H1 (cell line): Measurements from ENCODE around the gene FAM120C. TPM values are rescaled to one million over a fixed set of nuclear protein-coding genes. Genes with fewer than 3 reads are reported as not detected.

Source experiments
- CTCF ChIA-PET: fragments of 300-600 bp; sonication (Branson Sonifier 250); formaldehyde crosslinking; loops from one replicate; lab custom pipeline; 2021; ENCODE audit not compliant: partially characterized antibody; lab: Charles Lee
- POLR2A ChIA-PET: fragments of 300-600 bp; sonication (Branson Sonifier 250); formaldehyde crosslinking; loops from one replicate; lab custom pipeline; 2021; ENCODE audit warnings: inconsistent platforms; ENCODE audit not compliant: partially characterized antibody; lab: Charles Lee
- DNase-seq, 2 experiments: peaks; one replicate each; pipeline versions ENCODE4 v3.0.0 to v3.0.0-alpha.2; 2010 to 2022; ENCODE audit warnings: low spot score in 2 of 2, low read depth in 1 of 2, mixed read lengths in 1 of 2
- FAIRE-seq: peaks from 2 replicates; lab custom pipeline; 2011; peaks lifted over from hg19 to GRCh38; lab: Jason Lieb, UNC
- H2AFZ ChIP-seq: 2 replicates; pipeline ENCODE4 v1.8.1; 2012; ENCODE audit warnings: low read length, inconsistent platforms
- H2AK5ac ChIP-seq: 2 replicates; pipeline ENCODE4 v1.6.1; 2013; ENCODE audit warnings: low read depth, low read length
- H2BK120ac ChIP-seq: replicated peaks from 2 replicates; pipeline ENCODE3; 2013; ENCODE audit warnings: low read depth, low read length, inconsistent platforms
- H2BK12ac ChIP-seq: 2 replicates; pipeline ENCODE4 v1.6.1; 2013; ENCODE audit warnings: low read depth, low read length
- H2BK15ac ChIP-seq: 2 replicates; pipeline ENCODE4 v1.6.1; 2013; ENCODE audit warnings: low read length
- H2BK20ac ChIP-seq: 2 replicates; pipeline ENCODE4 v1.6.1; 2013; ENCODE audit warnings: low read length
- H2BK5ac ChIP-seq: 2 replicates; pipeline ENCODE4 v1.6.1; 2013; ENCODE audit warnings: low read depth, low read length
- H3K14ac ChIP-seq: 2 replicates; pipeline ENCODE4 v1.6.1; 2013; ENCODE audit warnings: inconsistent platforms; ENCODE audit not compliant: insufficient read length
- H3K18ac ChIP-seq: 2 replicates; pipeline ENCODE4 v1.6.1; 2013; ENCODE audit warnings: low read length; ENCODE audit errors: extremely low read depth
- H3K23ac ChIP-seq: 2 replicates; pipeline ENCODE4 v1.6.1; 2013; ENCODE audit warnings: inconsistent platforms; ENCODE audit not compliant: insufficient read length
- H3K23me2 ChIP-seq: 2 replicates; pipeline ENCODE4 v1.6.1; 2013; ENCODE audit warnings: low read depth, low read length
- H3K27ac ChIP-seq: 2 replicates; pipeline ENCODE4 v1.6.1; 2011; ENCODE audit warnings: low read depth, low read length, inconsistent platforms
- H3K27me3 ChIP-seq, 4 experiments: replicated peaks in 1 of 4; 1 replicate in 1 of 4; 2 replicates in 3 of 4; pipeline versions ENCODE4 v1.6.1 to v1.8.1; 2011 to 2013; ENCODE audit warnings: low read length in 3 of 4, mild to moderate bottlenecking in 3 of 4, inconsistent platforms in 2 of 4, mixed read lengths in 2 of 4, moderate library complexity in 1 of 4; ENCODE audit not compliant: control insufficient read depth in 3 of 4, insufficient read depth in 3 of 4; ENCODE audit errors: extremely low read depth in 1 of 4
- H3K36me3 ChIP-seq, 4 experiments: 2 replicates each; pipeline versions ENCODE4 v1.6.1 to v1.8.1; 2011 to 2013; ENCODE audit warnings: mild to moderate bottlenecking in 4 of 4, low read length in 3 of 4, moderate library complexity in 2 of 4, control low read depth in 1 of 4, inconsistent platforms in 1 of 4; ENCODE audit not compliant: insufficient read depth in 4 of 4, control insufficient read depth in 2 of 4
- H3K4ac ChIP-seq: replicated peaks from 2 replicates; pipeline ENCODE3; 2013; ENCODE audit warnings: low read length, low read depth, mixed read lengths, inconsistent platforms; ENCODE audit not compliant: insufficient read length
- H3K4me1 ChIP-seq, 4 experiments: replicated peaks in 1 of 4; 1 replicate in 1 of 4; 2 replicates in 3 of 4; pipeline versions ENCODE4 v1.6.1 to v1.8.1; 2011 to 2013; ENCODE audit warnings: low read length in 3 of 4, inconsistent platforms in 2 of 4, mixed read lengths in 1 of 4; ENCODE audit not compliant: insufficient read depth in 4 of 4, control insufficient read depth in 3 of 4
- H3K4me2 ChIP-seq, 2 experiments: 2 replicates each; pipeline versions ENCODE4 v1.6.1 to v1.8.1; 2011 to 2013; ENCODE audit warnings: low read depth in 2 of 2, low read length in 2 of 2, control low read depth in 1 of 2, inconsistent platforms in 1 of 2, mild to moderate bottlenecking in 1 of 2; ENCODE audit not compliant: insufficient read depth in 1 of 2
- H3K4me3 ChIP-seq, 4 experiments: fragments of 200-600, 300-600 bp in 1 of 4; sonication (generic), shearing (Covaris generic), sonication (Bioruptor Twin) in 1 of 4; 2 replicates each; pipeline versions ENCODE4 v1.5.1 to v1.8.1; 2011 to 2016; ENCODE audit warnings: low read length in 4 of 4, low read depth in 3 of 4, control low read depth in 2 of 4, inconsistent platforms in 2 of 4, mild to moderate bottlenecking in 2 of 4, mixed read lengths in 1 of 4, moderate library complexity in 1 of 4; ENCODE audit not compliant: insufficient read depth in 2 of 4; ENCODE audit errors: extremely low read depth in 1 of 4
- H3K56ac ChIP-seq: replicated peaks from 2 replicates; pipeline ENCODE3; 2013; ENCODE audit warnings: low read depth, mild to moderate bottlenecking, mixed read lengths, low read length, inconsistent platforms; ENCODE audit not compliant: insufficient read length
- H3K79me1 ChIP-seq: 2 replicates; pipeline ENCODE4 v1.6.1; 2013; ENCODE audit warnings: low read depth, low read length, control low read depth
- H3K79me2 ChIP-seq, 2 experiments: 2 replicates each; pipeline versions ENCODE4 v1.6.1 to v1.8.1; 2012 to 2013; ENCODE audit warnings: low read length in 2 of 2, mild to moderate bottlenecking in 2 of 2, inconsistent platforms in 1 of 2; ENCODE audit not compliant: insufficient read depth in 2 of 2, control insufficient read depth in 1 of 2
- H3K9ac ChIP-seq, 4 experiments: replicated peaks in 1 of 4; 1 replicate in 1 of 4; 2 replicates in 3 of 4; pipeline versions ENCODE4 v1.6.1 to v1.8.1; 2011 to 2013; ENCODE audit warnings: low read depth in 3 of 4, low read length in 3 of 4, control low read depth in 2 of 4, mild to moderate bottlenecking in 2 of 4, moderate library complexity in 2 of 4, inconsistent platforms in 1 of 4; ENCODE audit errors: extremely low read depth in 1 of 4
- H3K9me3 ChIP-seq, 2 experiments: 2 replicates each; pipeline versions ENCODE4 v1.6.1 to v1.8.1; 2012 to 2013; ENCODE audit warnings: mild to moderate bottlenecking in 2 of 2, moderate library complexity in 2 of 2, control low read depth in 1 of 2, inconsistent platforms in 1 of 2, low read depth in 1 of 2, low read length in 1 of 2, mixed read lengths in 1 of 2; ENCODE audit not compliant: insufficient read depth in 2 of 2
- H4K20me1 ChIP-seq, 2 experiments: replicated peaks in 1 of 2; 2 replicates each; pipeline versions ENCODE3 to v1.8.1; 2011 to 2013; ENCODE audit warnings: inconsistent platforms in 2 of 2, low read length in 2 of 2, mild to moderate bottlenecking in 1 of 2; ENCODE audit not compliant: insufficient read depth in 2 of 2, control insufficient read depth in 1 of 2
- H4K5ac ChIP-seq: 2 replicates; pipeline ENCODE4 v1.6.1; 2013; ENCODE audit warnings: low read length, low read depth, mixed read lengths, inconsistent platforms; ENCODE audit not compliant: insufficient read length
- H4K8ac ChIP-seq: 2 replicates; pipeline ENCODE4 v1.8.0; 2013; ENCODE audit warnings: mild to moderate bottlenecking, moderate library complexity, low read length, inconsistent platforms; ENCODE audit not compliant: insufficient read depth; ENCODE audit errors: extremely low read depth
- H4K91ac ChIP-seq: replicated peaks from 2 replicates; pipeline ENCODE3; 2013; ENCODE audit warnings: low read length, mixed read lengths, inconsistent platforms; ENCODE audit not compliant: insufficient read length
- CBX8 ChIP-seq: fragments of 300-800, 300-1000 bp; sonication (generic); IDR thresholded peaks from 2 replicates; pipeline ENCODE4 v1.7.1; 2016; ENCODE audit warnings: low read depth, low read length, borderline replicate concordance
- CEBPB ChIP-seq: IDR thresholded peaks from 2 replicates; pipeline ENCODE4 v1.6.1; 2012; ENCODE audit warnings: low read depth, low read length
- CREB1 ChIP-seq: IDR thresholded peaks from 2 replicates; pipeline ENCODE4 v1.6.1; 2012; ENCODE audit warnings: inconsistent platforms
- EGR1 ChIP-seq: IDR thresholded peaks from 2 replicates; pipeline ENCODE4 v1.6.1; 2011; ENCODE audit warnings: low read depth, low read length, borderline replicate concordance
- GTF2F1 ChIP-seq: IDR thresholded peaks from 2 replicates; pipeline ENCODE4 v1.6.1; 2012; ENCODE audit warnings: low read depth, low read length, improper control_type of control experiment, borderline replicate concordance
- HDAC6 ChIP-seq: IDR thresholded peaks from one replicate; pipeline ENCODE4 v1.7.1; 2012; ENCODE audit warnings: low read depth, mild to moderate bottlenecking, inconsistent platforms, low read length, moderate library complexity
- KDM5A ChIP-seq: fragments of 200-600 bp; IDR thresholded peaks from 2 replicates; pipeline ENCODE4 v1.7.1; 2012; ENCODE audit warnings: mild to moderate bottlenecking, low read length, inconsistent platforms, mixed read lengths
- POLR2AphosphoS5 ChIP-seq: IDR thresholded peaks from 2 replicates; pipeline ENCODE4 v1.6.1; 2011; ENCODE audit warnings: low read depth, low read length
- RXRA ChIP-seq: IDR thresholded peaks from 2 replicates; pipeline ENCODE4 v1.6.1; 2011; ENCODE audit warnings: low read depth, mild to moderate bottlenecking, low read length, moderate library complexity; ENCODE audit not compliant: insufficient read depth
- SAP30 ChIP-seq: fragments of 300-600 bp; sonication (generic); IDR thresholded peaks from 2 replicates; pipeline ENCODE4 v1.7.1; 2012; ENCODE audit warnings: low read length, moderate library complexity, mild to moderate bottlenecking, inconsistent platforms; ENCODE audit not compliant: insufficient read depth, insufficient replicate concordance
- SIRT6 ChIP-seq: IDR thresholded peaks from one replicate; pipeline ENCODE4 v1.7.1; 2012; ENCODE audit warnings: low read length, inconsistent platforms
- SP1 ChIP-seq: IDR thresholded peaks from 2 replicates; pipeline ENCODE4 v1.6.1; 2011; ENCODE audit warnings: low read depth, low read length
- TAF1 ChIP-seq: IDR thresholded peaks from 2 replicates; pipeline ENCODE4 v1.6.1; 2011; ENCODE audit warnings: mild to moderate bottlenecking, low read depth, low read length
- TCF12 ChIP-seq: IDR thresholded peaks from 2 replicates; pipeline ENCODE4 v1.6.1; 2011; ENCODE audit warnings: low read depth, mild to moderate bottlenecking, low read length
- USF2 ChIP-seq: IDR thresholded peaks from 2 replicates; pipeline ENCODE4 v1.6.1; 2011; ENCODE audit warnings: low read length, improper control_type of control experiment
- WGBS, 2 experiments: shearing (Covaris generic) in 1 of 2; methylation state at CpG; one replicate each; pipeline versions ENCODE4 v1.1.6 to v1.1.7; 2013 to 2015; ENCODE audit warnings: low lambda C conversion rate in 2 of 2, mixed read lengths in 2 of 2, inconsistent platforms in 1 of 2, low coverage in 1 of 2, missing lambda C conversion rate in 1 of 2; ENCODE audit not compliant: insufficient replicate concordance in 2 of 2, insufficient coverage in 1 of 2, insufficient read length in 1 of 2; ENCODE audit errors: extremely low coverage in 1 of 2, missing lambda C conversion rate in 1 of 2; 5-methylcytosine and 5-hydroxymethylcytosine counted together
- polyA plus RNA-seq, 7 experiments: library from polyadenylated mRNA; depleted of rRNA in 3 of 7; stranded (reverse) in 5 of 7; unstranded in 2 of 7; fragments of >200 nt in 5 of 7; fragments of 200-250 nt in 2 of 7; gene quantifications; 1 replicate in 5 of 7; 2 replicates in 1 of 7; 4 replicates in 1 of 7; pipeline versions ENCODE4 v1.2.1 to v1.2.3, GENCODE V29; 2011 to 2013; ENCODE audit warnings: missing spikeins in 2 of 7, mixed read lengths in 2 of 7
- total RNA-seq: library from RNA; stranded (reverse); fragmentation: NEBNext Ultra II Directional; extraction: Animal tissue kit (Norgen Biotek cat#: 25700); gene quantifications from 2 replicates; pipeline ENCODE4 v1.2.1, GENCODE V29; 2021

Gene FAM120C
- total and polyA plus RNA-seq, 2 of the 8 experiments (the other 6 are each of a cell fraction or from before 2014, with no cell fraction given): 4.4 to 8.1 TPM

DNA sequence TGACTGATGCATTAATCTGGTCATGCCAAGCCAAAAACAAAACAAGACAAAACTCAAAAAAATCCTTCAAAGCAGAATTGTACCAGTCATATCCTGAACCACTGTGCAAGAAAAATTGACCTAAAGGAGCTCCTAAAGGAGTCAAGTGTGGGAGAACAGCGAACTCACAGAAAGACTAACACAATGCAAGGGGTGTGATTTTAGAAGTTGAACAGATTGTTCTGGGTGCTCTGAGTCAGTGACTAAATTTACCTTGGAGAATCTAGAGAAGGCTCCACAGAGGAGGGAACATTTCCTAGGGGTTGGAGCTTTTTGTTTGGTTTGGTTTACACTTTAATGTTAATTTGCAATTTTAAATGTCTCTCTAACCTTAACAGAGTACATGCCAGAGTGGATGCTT is 89.9 kb downstream of the FAM120C start:
- Histone ChIP-seq H4K8ac (no peak overlapping the region), H4K5ac (no peak overlapping the region), H3K9me3 (no peaks in the 10 kb centered on the region), H3K56ac (no peak overlapping the region), H3K27ac (no peak overlapping the region), H2BK20ac (no peak overlapping the region), H2AFZ (no peak overlapping the region), H3K4me3 (no peak overlapping the region), H3K4me1 (no peaks in the 10 kb centered on the region), H3K23ac (no peak overlapping the region), H2BK12ac (no peak overlapping the region), H3K4me2 (no peak overlapping the region), H2AK5ac (no peak overlapping the region), H3K36me3 (no peaks in the 10 kb centered on the region), H2BK5ac (no peak overlapping the region), H3K23me2 (no peaks in the 10 kb centered on the region), H3K79me1 (no peaks in the 10 kb centered on the region), H3K79me2 (no peaks in the 10 kb centered on the region), H2BK15ac (no peak overlapping the region), H4K20me1 (no peaks in the 10 kb centered on the region), H3K9ac (no peak overlapping the region), H4K91ac (no peak overlapping the region), H3K18ac (no peak overlapping the region), H3K14ac (no peak overlapping the region), H3K27me3 (no peaks in the 10 kb centered on the region), H3K4ac (no peak overlapping the region), H2BK120ac (no peak overlapping the region)
- CTCF ChIA-PET: no interaction called here
- 85% methylated on average over 1 of the region's 1 CpG; no CpG with 5 or more reads in 1 of the 2 experiments for WGBS, 2 experiments
- FAIRE-seq (no peak), DNase-seq (no peak)
- POLR2A ChIA-PET: no interaction called here
- TF ChIP-seq SIRT6 (no peak), HDAC6 (no peak), CBX8 (no peak), SP1 (no peak), CEBPB (no peak), CREB1 (no peak), SAP30 (no peak), TAF1 (no peak), EGR1 (no peak), KDM5A (no peak), TCF12 (no peak), GTF2F1 (no peak), RXRA (no peak), POLR2AphosphoS5 (no peak), USF2 (no peak)
